ENCODE measurements around the gene RMND1.
A peak's percentile ranks its signal among the peaks of the same experiment; 100 is the strongest.

The RMND1 gene

GRCh38 chr6:151380848-151381205, 71.1 kb downstream of the RMND1 start:
- H3K4me3 ChIP-seq (IDR thresholded peaks at IDR 0.05; ENCODE audit: insufficient read depth, low read depth, low read length) = no peak overlapping the region
- peak overlapping the region; percentile 93 for H3K27ac ChIP-seq

GRCh38 chr6:151379933-151380847, 71.7 kb downstream of the RMND1 start:
- TF ChIP-seq CTCF (conservative IDR thresholded peaks at IDR 0.05; ENCODE audit: low read depth, low read length) = no peak
- no peaks in the 10 kb centered on the region for H3K36me3 ChIP-seq (ENCODE audit: insufficient read depth)
- H3K79me2 ChIP-seq (ENCODE audit: insufficient read depth, low read depth) = peaks cover 89% of the 10 kb centered on the region
- H3K9ac ChIP-seq = peak overlapping the region; percentile 89
- peak overlapping the region; percentile 93 for H3K27ac ChIP-seq
- no peak overlapping the region for H3K4me3 ChIP-seq (IDR thresholded peaks at IDR 0.05; ENCODE audit: insufficient read depth, low read depth, low read length)
- no peaks in the 10 kb centered on the region for H4K20me1 ChIP-seq (ENCODE audit: insufficient read depth)
- H3K27me3 ChIP-seq (ENCODE audit: insufficient read depth, low read depth) = no peaks in the 10 kb centered on the region
- H3K4me1 ChIP-seq (ENCODE audit: low read depth, poor library complexity, severe bottlenecking) = peaks cover 71% of the 10 kb centered on the region
- peak overlapping the region; percentile 98 for H3K4me2 ChIP-seq
- peak overlapping the region; percentile 57 for H2AFZ ChIP-seq (ENCODE audit: low read depth)

More at GRCh38 chr6:151380848-151381205, 71.1 kb downstream of the RMND1 start:
- Histone ChIP-seq H2AFZ (ENCODE audit: low read depth) (peak overlapping the region; percentile 57), H4K20me1 (ENCODE audit: insufficient read depth) (no peaks in the 10 kb centered on the region), H3K79me2 (ENCODE audit: insufficient read depth, low read depth) (peaks cover 89% of the 10 kb centered on the region), H3K36me3 (ENCODE audit: insufficient read depth) (no peaks in the 10 kb centered on the region), H3K9ac (peak overlapping the region; percentile 89), H3K4me1 (ENCODE audit: low read depth, poor library complexity, severe bottlenecking) (peaks cover 71% of the 10 kb centered on the region), H3K27me3 (ENCODE audit: insufficient read depth, low read depth) (no peaks in the 10 kb centered on the region), H3K4me2 (peak overlapping the region; percentile 98)
- TF ChIP-seq CTCF (conservative IDR thresholded peaks at IDR 0.05; ENCODE audit: low read depth, low read length) = no peak

DNA sequence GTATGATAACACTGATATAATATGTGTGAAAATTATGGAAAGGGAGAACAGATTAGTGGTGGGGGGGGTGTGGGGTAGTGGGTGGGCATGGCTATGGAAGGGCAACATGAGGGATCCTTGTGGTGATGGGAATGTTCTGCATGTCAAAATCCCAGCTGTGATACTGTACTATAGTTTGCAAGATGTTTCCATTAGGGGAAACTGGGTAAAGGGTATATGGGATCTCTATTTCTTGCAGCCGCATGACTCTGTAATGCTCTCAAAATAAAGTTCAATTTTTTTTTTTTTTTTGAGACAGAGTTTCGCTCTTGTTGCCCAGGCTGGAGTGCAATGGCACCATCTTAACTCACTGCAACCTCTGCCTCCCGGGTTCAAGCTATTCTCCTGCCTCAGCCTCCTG, 74.8 kb downstream of the RMND1 start:
- Histone ChIP-seq H3K27me3 (ENCODE audit: insufficient read depth, low read depth) (no peaks in the 10 kb centered on the region), H3K27ac (peak overlapping the region; percentile 7; the same call in 1 of the 2 replicates), H3K4me3 (IDR thresholded peaks at IDR 0.05; ENCODE audit: insufficient read depth, low read depth, low read length) (no peak overlapping the region), H3K4me2 (peak overlapping the region; percentile 52; the same call in 1 of the 2 replicates), H3K36me3 (ENCODE audit: insufficient read depth) (no peaks in the 10 kb centered on the region), H3K79me2 (ENCODE audit: insufficient read depth, low read depth) (peaks cover 75% of the 10 kb centered on the region), H3K9ac (no peak overlapping the region), H4K20me1 (ENCODE audit: insufficient read depth) (no peaks in the 10 kb centered on the region), H3K4me1 (ENCODE audit: low read depth, poor library complexity, severe bottlenecking) (peaks cover 67% of the 10 kb centered on the region), H2AFZ (ENCODE audit: low read depth) (no peak overlapping the region)
- TF ChIP-seq CTCF (conservative IDR thresholded peaks at IDR 0.05; ENCODE audit: low read depth, low read length) = no peak

DNA sequence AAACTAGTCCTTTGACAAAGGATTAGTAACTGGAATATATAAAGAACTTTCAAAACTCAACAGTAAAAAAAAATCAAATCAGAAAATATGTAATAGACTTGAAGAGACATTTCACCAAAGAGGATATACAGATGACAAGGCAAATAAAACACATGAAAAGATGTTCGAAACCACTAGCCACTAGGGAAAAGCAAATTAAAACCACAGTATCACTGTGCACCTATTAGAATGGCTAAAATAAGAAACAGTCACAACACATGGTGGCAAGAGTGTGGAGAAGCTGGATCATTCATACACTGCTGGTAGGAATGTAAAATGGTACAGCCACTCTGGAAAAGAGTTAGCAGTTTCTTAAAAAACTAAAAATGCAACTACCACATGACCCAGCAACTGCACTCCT, 75.5 kb downstream of the RMND1 start:
- TF ChIP-seq CTCF (conservative IDR thresholded peaks at IDR 0.05; ENCODE audit: low read depth, low read length) = no peak
- Histone ChIP-seq H4K20me1 (ENCODE audit: insufficient read depth) (no peaks in the 10 kb centered on the region), H3K27ac (peak overlapping the region; percentile 7; the same call in 1 of the 2 replicates), H3K27me3 (ENCODE audit: insufficient read depth, low read depth) (no peaks in the 10 kb centered on the region), H2AFZ (ENCODE audit: low read depth) (no peak overlapping the region), H3K4me1 (ENCODE audit: low read depth, poor library complexity, severe bottlenecking) (peaks cover 61% of the 10 kb centered on the region), H3K4me3 (IDR thresholded peaks at IDR 0.05; ENCODE audit: insufficient read depth, low read depth, low read length) (no peak overlapping the region), H3K79me2 (ENCODE audit: insufficient read depth, low read depth) (peaks cover 71% of the 10 kb centered on the region), H3K36me3 (ENCODE audit: insufficient read depth) (no peaks in the 10 kb centered on the region), H3K9ac (no peak overlapping the region), H3K4me2 (peak overlapping the region; percentile 52)
